A673 (cell line): ENCODE data around the gene CYB561D2. TPM values are rescaled to one million over a fixed set of nuclear protein-coding genes. Genes with fewer than 3 reads are reported as not detected.

Experiments
- BruUV-seq: library from RNA; stranded (reverse); fragments of 400-500 nt; replicated peaks from 2 replicates; lab custom pipeline; 2021; lab: Mats Ljungman, UMichigan
- CTCF ChIA-PET: fragments of 300-600 bp; sonication (Branson Sonifier 250); formaldehyde crosslinking; loops from one replicate; lab custom pipeline; 2022; ENCODE audit warnings: antibody characterized with exemption; lab: Charles Lee
- POLR2A ChIA-PET: fragments of 300-600 bp; sonication (Branson Sonifier 250); formaldehyde crosslinking; loops from one replicate; lab custom pipeline; 2022; ENCODE audit warnings: antibody characterized with exemption; ENCODE audit not compliant: low non-redundant PET; lab: Charles Lee
- DNase-seq: peaks from one replicate; pipeline ENCODE4 v3.0.0-alpha.2; 2015; ENCODE audit warnings: low spot score
- H3K27ac ChIP-seq: fragments of 200-600 bp; sonication (generic); 2 replicates; pipeline ENCODE4 v1.5.1; 2016; ENCODE audit warnings: mixed run types, low read depth, mild to moderate bottlenecking, mixed read lengths, antibody characterized with exemption, low read length; ENCODE audit not compliant: poor library complexity, severe bottlenecking
- H3K27me3 ChIP-seq: fragments of 200-600 bp; sonication (generic); replicated peaks from 2 replicates; pipeline ENCODE4 v1.6.1; 2017; ENCODE audit warnings: mixed run types, low read depth, mild to moderate bottlenecking, mixed read lengths, antibody characterized with exemption, low read length; ENCODE audit not compliant: insufficient read depth, poor library complexity
- H3K36me3 ChIP-seq: fragments of 200-600 bp; sonication (generic); 2 replicates; pipeline ENCODE4 v1.6.1; 2016; ENCODE audit warnings: mixed run types, mild to moderate bottlenecking, mixed read lengths, antibody characterized with exemption, low read length; ENCODE audit not compliant: insufficient read depth, poor library complexity, severe bottlenecking
- H3K4me1 ChIP-seq: fragments of 200-600 bp; sonication (generic); 2 replicates; pipeline ENCODE4 v1.6.1; 2017; ENCODE audit warnings: mixed run types, mild to moderate bottlenecking, mixed read lengths, antibody characterized with exemption, low read length; ENCODE audit not compliant: insufficient read depth, poor library complexity, severe bottlenecking
- H3K4me3 ChIP-seq: fragments of 200-600 bp; sonication (generic); 2 replicates; pipeline ENCODE4 v1.5.1; 2016; ENCODE audit warnings: low read depth, mixed run types, mild to moderate bottlenecking, mixed read lengths, low read length; ENCODE audit not compliant: poor library complexity, severe bottlenecking
- H3K9me3 ChIP-seq: fragments of 200-600 bp; sonication (generic); 2 replicates; pipeline ENCODE4 v1.6.1; 2016; ENCODE audit warnings: mixed run types, low read depth, mild to moderate bottlenecking, mixed read lengths, antibody characterized with exemption, low read length; ENCODE audit not compliant: poor library complexity, severe bottlenecking
- CTCF ChIP-seq: fragments of 300-800, 200-600 bp; sonication (generic); conservative IDR thresholded peaks from 2 replicates; pipeline ENCODE4 v1.5.1; 2017; ENCODE audit warnings: low read depth, mild to moderate bottlenecking, antibody characterized with exemption, low read length, moderate library complexity, mixed read lengths
- EZH2 ChIP-seq: fragments of 200-600 bp; sonication (generic); IDR thresholded peaks from 2 replicates; pipeline ENCODE4 v1.6.1; 2017; ENCODE audit warnings: borderline replicate concordance, low read depth, mild to moderate bottlenecking, mixed read lengths, antibody characterized with exemption, low read length; ENCODE audit not compliant: poor library complexity, severe bottlenecking
- intact Hi-C: fragments of 100-400 bp; cut with micrococcal nuclease; formaldehyde crosslinking; loops from one replicate; pipeline ENCODE4 v1.10.0; 2022; ENCODE audit not compliant: unreplicated experiment
- total RNA-seq: library from RNA; stranded (reverse); gene quantifications from 2 replicates; pipeline ENCODE4 v1.2.3, GENCODE V29; 2021

Gene CYB561D2
- total RNA-seq, 1 experiment from 2014 or later, result 8.2 TPM

- POLR2A ChIA-PET, result no interaction called here
- no peak overlapping the region for H3K4me3 ChIP-seq
- CTCF ChIA-PET, result no interaction called here
- peaks cover 5% of the 10 kb centered on the region for H3K4me1 ChIP-seq
- no TSS peak for BruUV-seq
- no peaks in the 10 kb centered on the region for H3K27me3 ChIP-seq
- TF ChIP-seq EZH2, result no peak
- TF ChIP-seq CTCF, result no peak
- DNase-seq, result no peak
- intact Hi-C loops, result loop anchor here (5.0 kb wide), 1 partner anchor 188 kb away; no protein-coding TSS in a partner anchor
- H3K27ac ChIP-seq, result no peak overlapping the region
- H3K9me3 ChIP-seq, result no peaks in the 10 kb centered on the region
- H3K36me3 ChIP-seq, result peaks cover 3% of the 10 kb centered on the region
These were observed 3.6 kb downstream of the CYB561D2 start for GRCh38 chr3:50354186-50354764.

- Histone ChIP-seq H3K27me3 (no peaks in the 10 kb centered on the region), H3K4me1 (peaks cover 5% of the 10 kb centered on the region), H3K36me3 (peaks cover 3% of the 10 kb centered on the region), H3K9me3 (no peaks in the 10 kb centered on the region), H3K4me3 (no peak overlapping the region), H3K27ac (no peak overlapping the region)
- no TSS peak for BruUV-seq
- TF ChIP-seq EZH2 (no peak), CTCF (no peak)
- ChIA-PET POLR2A (no interaction called here), CTCF (no interaction called here)
- intact Hi-C loops, result loop anchor here (5.0 kb wide), 1 partner anchor 187 kb away; no protein-coding TSS in a partner anchor
- DNase-seq, result no peak
These were observed 4.2 kb downstream of the CYB561D2 start for GRCh38 chr3:50354850-50355249.

- H3K27ac ChIP-seq, result no peak overlapping the region
- CTCF ChIA-PET, result no interaction called here
- BruUV-seq, result no TSS peak
These were observed 5.3 kb downstream of the CYB561D2 start for GRCh38 chr3:50355829-50356552.

More at GRCh38 chr3:50355829-50356552, 5.3 kb downstream of the CYB561D2 start:
- intact Hi-C loops, result no loop called here
- Histone ChIP-seq H3K27me3 (no peaks in the 10 kb centered on the region), H3K36me3 (peaks cover 3% of the 10 kb centered on the region), H3K4me3 (no peak overlapping the region), H3K9me3 (no peaks in the 10 kb centered on the region), H3K4me1 (peaks cover 5% of the 10 kb centered on the region)
- DNase-seq, result no peak
- no peak for TF ChIP-seq CTCF
- no peak for TF ChIP-seq EZH2
- POLR2A ChIA-PET, result no interaction called here
